HG02798 (cell line): ENCODE data around the gene RUFY1.
A peak's percentile ranks its signal among the peaks of the same experiment; 100 is the strongest.
"Not testable (repeated sequence)": the region's sequence is repeated elsewhere in the genome, so short reads cannot be mapped to it uniquely, and the experiment has no call there.

Experiments
- ATAC-seq: cut with Tn5 transposase; IDR thresholded peaks from one replicate; pipeline ENCODE4 v1.9.1; 2021; ENCODE audit warnings: mild to moderate bottlenecking; ENCODE audit not compliant: unreplicated experiment, poor library complexity

Gene RUFY1

DNA sequence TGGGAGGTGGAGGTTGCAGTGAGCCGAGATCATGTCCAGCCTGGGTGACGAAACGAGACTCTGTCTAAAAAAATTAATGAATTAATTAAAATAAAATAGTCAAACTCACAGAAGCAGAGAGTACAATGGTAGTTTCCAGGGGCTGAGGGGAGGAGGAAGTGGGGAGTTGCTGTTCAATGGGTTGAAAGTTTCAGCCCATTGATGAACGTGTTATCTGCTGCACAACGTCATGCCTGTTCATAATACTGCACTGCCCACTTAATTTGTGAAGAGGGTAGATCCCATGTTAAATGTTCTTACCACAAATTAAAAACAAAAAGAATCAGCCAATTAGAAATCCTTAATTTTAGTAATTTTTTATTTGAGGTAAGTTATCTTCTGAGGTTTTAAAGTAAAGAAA is 16.4 kb upstream of the RUFY1 start:
- ATAC-seq = no peak

DNA sequence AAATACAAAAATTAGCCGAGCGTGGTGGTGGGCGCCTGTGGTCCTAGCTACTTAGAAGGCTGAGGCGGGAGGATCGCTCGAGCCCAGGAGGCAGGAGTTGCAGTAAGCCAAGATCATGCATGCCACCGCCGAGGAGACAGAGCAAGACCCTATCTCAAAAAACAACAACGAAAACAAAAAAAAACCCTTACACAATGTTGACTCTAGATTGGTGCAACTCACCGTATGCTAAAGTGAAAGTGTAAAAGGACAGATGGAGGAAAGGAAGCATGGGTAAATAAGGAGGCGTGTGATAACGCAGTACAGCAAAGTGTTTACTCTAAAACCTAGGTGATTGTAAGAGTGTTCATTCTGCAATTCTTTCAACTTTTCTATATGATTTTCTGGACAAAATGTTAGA is 15.9 kb upstream of the RUFY1 start:
- ATAC-seq = peak; percentile 43

DNA sequence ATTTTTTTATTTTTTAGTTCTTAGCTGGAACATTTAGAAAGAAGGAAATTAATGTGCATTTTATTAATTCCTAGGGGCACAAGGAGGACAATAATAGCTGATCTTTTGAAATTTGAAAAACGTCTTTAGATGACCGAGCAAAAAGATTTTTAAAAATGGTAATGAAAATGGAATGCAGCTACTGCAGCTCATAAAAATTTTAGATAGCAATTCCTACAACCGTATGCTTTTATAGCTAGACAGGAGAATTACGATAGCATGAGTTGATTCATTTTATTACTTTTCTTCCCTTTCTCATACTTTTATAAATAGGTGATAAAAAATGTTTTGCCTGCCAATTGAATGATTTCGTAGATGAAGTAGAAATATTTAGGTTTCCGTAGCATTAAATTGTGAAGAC is 13.7 kb upstream of the RUFY1 start:
- ATAC-seq = no peak

DNA sequence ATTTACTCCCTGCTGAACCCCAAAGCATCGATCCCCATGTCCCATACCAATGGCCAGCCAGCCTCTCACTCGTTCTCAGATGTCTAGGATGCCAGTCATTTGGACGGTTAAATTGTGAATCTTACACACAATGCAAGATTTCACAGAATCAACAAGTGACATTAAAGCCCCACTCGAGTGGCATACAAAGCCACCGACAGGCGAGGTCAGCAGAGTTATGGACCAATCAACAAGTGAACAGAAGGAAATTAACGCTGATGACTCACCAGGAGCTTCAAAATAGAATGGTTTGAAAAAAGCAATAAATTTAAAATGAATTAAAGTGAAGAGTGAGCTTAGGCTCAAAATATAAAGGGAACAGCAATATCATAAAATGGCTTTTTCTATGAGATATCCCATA is 8.2 kb upstream of the RUFY1 start:
- ATAC-seq = no peak

DNA sequence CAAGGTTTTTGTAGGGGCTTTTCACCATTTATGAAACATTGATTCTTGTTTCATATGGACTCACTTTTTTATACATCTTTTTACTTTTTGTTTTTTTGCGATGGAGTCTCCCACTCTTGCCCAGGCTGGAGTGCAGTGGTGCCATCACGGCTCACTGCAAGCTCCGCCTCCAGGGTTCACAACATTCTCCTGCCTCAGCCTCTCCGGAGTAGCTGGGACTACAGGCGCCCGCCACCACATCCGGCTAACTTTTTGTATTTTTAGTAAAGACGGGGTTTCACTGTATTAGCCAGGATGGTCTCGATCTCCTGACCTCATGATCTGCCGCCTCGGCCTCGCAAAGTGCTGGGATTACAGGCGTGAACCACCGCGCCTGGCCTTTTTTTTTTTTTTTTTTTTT is 7.1 kb upstream of the RUFY1 start:
- not testable (repeated sequence) for ATAC-seq

DNA sequence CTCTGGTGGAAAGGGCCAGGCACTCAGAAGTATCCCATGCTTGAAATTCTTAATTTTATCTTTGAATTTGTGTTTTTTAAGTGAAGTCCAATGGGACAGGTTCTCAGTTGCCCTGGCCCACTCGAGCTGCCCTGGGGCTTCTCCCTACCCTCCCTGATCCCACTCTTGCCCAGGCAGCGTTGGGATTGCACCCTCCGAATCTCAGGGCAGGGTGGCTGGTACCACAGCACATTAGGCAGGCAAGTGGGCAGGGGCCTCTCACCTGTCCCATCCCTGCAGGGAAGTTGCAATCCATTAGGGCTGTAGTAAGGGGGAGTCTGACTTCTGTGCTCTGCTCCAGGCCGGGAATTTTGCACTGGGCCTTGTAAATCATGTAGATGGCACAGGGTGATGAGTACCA is 2.7 kb downstream of the RUFY1 start:
- no peak for ATAC-seq

DNA sequence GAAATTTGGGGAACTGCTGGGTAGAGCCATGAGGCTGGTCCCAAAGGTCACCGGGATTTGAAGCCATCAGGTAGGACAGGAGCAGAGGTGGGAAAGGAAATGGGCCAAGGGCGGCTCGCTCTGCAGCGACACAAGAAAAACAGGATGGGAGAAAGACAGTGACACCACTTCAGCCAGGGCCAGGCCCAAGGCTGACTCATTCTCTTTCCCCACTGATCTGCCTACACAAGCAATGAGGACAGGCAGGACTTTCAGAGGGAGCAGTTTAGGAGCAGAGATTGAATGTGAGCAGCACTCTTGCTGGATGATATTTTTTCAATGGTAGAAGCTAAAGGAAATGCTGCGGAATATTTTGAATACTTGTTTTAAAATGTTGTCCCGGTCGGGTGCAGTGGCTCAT is 3.5 kb downstream of the RUFY1 start:
- ATAC-seq = no peak

DNA sequence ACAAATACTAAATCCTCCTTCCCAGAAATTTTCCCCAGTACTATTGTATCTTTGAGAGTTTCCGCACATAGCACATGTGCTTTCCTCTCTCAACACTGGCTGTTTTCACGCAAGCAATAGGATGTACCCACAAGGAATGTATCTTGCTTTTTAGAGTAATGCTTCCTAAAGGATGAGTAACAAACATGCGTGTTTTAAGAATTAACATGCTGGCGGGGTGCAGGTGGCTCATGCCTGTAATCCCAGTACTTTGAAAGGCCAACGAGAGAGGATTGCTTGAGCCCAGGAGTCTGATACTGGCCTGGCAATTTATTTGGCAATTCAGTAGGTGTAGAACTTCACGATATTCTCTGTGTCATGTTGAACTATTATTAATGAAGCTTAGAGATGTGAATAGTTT is 4.6 kb downstream of the RUFY1 start:
- no peak for ATAC-seq

DNA sequence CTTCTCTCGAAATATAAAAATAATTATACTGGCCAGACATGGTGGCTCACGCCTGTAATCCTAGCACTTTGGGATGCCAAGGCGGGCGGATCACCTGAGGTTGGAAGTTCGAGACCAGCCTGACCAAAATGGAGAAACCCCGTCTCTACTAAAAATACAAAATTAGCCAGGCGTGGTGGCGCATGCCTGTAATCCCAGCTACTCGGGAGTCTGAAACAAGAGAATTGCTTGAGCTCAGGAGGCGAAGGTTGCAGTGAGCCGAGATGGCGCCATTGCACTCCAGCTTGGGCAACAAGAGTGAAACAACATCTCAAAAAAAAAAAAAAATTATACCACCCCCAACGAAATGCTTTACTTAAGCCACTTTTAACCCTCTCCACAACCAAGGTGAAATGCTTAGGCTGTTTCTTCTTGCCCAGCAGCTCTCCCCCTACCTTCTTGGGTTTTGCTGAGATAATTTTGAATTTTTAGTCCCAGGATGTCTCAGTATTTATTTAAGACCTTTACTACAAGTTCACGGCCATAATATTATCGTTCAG is 8.0 kb downstream of the RUFY1 start:
- not testable (repeated sequence) for ATAC-seq

DNA sequence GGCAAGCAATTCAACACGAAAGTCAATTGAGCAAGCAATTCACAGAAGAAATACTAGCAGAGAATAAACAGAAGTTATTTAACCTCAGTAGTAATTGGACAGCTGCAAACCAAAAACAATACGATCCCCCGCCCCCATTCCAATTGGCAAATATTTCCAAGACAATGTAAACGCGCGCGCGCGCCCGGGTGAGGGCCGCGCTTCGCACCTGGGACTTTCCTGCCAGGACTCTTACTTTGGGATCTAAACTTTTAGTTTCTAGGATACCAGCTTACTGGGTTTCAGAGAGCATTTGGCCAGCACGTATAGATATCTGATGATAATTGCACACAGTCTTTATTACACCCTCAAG is 8.6 kb downstream of the RUFY1 start:
- no peak for ATAC-seq

DNA sequence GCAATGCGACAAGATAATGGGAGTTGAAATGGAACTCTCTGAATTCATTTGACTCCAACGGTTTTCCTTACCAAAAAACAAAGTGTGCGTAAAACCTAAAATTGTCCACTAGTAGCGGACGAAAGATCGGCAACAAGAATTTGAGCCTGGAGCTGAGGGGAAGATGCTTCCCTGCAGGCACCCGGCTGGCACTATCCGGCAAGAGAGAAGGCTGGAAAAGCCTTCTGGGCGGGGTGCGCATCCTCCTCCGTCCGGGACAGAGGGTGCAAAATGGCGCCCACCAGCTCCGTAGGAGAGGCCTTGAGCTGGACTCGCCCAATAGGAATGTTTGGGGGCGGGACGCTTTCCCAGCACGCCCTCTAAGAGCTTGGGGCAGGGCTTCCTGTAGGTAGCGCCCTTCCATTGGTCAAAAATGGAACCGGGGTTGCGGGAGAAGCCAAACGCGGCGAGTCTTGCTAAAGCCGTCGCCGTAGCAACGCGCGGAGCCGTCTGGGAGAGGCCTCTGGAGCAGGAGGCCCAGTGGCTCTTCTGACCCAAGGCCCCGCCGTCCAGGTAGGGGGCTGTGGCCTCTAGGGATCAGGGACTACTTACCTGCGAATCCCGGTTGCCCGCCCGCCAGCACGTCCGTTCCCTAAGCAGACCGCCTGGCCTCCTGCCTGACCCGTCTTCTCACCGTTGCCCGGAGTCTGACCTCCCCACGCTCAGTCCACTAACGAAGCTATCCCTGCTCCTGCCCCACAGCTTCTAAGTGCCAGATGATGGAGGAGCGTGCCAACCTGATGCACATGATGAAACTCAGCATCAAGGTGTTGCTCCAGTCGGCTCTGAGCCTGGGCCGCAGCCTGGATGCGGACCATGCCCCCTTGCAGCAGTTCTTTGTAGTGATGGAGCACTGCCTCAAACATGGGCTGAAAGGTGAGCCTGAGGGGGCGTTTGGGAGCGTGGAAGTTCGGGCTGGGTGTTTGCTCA is 9.2 kb downstream of the RUFY1 start:
- ATAC-seq = peak; percentile 99

DNA sequence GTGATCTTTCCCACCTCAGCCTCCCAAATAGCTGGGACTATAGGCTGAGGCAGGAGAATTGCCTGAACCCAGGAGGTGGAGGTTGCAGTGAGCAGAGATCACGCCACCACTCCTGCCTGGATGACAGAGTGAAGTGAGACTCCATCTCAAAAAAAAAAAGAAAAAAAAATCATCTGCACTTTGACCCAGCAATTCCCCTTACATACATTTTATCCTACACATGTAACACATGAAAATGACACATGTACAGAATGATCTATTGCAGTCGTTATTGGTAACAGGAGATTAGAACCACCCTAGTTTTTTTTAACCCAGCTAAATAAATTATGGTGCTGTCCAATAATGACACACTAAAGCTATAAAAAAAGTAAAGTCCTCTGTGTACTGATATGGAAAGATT is 14.2 kb downstream of the RUFY1 start:
- ATAC-seq = no peak

DNA sequence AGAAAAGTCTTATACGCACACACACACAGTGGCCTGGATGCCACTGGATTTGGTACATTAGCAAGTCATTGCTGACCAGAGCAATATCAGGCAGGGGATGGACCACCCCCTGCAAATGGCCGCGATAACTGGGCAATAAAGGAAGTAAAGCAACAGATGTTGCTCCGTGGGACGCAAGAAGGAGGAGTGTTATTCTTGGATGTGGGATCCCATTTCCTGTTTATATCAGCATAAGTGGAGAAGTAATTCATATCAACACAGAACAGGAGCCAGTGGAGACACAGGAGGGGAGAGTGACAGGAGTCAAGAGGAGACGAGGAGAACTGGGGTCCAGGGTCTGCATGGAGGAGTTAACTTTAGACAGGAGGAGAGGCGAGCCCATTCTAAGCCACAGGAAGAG is 18.4 kb downstream of the RUFY1 start:
- no peak for ATAC-seq

DNA sequence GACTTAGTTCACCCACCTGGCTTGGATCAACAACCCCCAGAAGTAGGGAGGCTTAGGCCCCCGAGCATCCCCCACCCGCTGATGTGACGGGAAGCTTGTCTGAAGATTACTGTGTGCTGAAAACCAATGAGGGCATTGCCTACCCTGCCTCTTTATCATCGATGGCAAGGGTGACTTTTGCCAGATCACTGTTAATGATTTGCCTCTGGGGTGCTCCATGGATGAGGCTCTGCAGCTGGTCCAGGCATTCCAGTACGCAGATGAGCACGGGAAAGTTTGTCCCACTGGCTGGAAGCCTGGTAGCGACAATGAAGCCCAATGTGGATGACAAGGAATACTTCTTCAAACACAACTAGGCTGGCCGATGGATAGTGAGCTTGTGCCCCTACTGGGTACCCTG is 22.0 kb downstream of the RUFY1 start:
- ATAC-seq = no peak

DNA sequence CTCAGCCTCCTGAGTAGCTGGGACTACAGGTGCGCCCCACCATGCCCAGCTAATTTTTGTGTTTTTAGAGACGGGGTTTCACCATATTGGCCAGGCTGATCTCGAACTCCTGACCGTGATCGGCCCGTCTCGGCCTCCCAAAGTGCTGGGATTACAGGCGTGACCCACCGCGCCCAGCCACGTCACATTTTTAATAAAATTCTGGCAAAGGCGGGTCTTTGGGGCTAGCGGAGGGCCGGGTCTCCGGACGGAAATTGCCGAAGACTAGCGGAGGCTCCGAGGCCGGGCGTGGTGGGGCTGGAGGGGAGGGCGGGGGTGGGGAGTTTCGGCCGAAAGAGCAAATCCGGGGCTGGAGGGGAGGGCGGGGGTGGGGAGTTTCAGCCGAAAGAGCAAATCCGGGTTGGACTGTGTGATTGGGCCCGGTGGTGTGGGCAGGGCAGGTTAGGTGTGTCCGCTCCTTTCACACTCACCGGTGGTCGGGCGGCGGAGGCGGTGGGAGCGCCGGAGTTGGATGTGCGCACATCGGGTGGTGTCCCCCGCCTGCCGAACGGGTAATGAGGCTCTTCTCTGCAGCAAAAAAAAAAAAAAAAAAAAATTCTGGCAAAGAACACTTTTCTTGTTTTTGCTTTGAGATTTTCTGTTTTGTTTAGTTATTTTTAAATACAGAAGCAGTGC is 27.1 kb downstream of the RUFY1 start:
- no peak for ATAC-seq

DNA sequence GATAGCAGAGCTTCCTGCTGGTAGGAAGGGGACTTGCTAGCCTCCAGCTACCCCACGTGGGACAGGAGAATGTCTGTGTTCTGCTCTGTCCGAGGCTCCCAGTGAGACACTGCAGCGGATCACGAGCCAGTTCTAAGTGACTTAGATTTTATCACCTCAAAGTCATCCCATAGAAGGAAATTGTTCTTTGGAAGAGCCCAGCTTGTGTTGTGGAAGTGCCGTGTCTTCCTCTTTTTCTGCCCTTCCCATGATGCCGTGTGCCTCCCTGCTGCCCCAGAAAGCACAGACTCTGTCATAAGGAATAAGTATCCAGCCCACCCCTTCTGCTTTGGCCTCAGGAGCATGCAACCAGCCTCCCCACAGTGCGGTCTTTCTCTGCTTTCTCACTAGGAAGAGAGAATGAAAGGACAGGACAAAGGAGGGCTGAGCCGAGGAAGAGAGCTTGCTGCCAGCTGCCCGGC is 35.6 kb downstream of the RUFY1 start:
- ATAC-seq = no peak

DNA sequence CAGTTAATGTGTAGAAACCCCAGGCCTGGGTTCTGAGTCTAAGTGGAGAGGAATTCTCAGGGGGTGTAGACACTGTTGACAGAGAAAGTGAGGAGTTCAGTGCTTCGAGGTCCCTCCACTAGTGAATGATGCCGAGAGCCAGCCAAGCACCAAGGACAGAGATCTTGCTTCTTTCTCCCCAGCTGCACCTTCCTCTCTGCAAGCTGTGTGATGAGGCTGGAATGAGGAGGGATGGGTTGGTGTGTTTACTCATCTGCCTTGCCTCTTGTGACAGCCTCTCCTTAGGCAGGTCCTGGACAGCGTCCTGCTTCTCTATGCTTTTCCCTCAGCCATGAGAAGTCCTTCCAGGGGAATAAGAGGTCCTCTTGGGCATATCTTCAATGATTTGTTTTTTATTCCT is 37.8 kb downstream of the RUFY1 start:
- ATAC-seq = no peak

DNA sequence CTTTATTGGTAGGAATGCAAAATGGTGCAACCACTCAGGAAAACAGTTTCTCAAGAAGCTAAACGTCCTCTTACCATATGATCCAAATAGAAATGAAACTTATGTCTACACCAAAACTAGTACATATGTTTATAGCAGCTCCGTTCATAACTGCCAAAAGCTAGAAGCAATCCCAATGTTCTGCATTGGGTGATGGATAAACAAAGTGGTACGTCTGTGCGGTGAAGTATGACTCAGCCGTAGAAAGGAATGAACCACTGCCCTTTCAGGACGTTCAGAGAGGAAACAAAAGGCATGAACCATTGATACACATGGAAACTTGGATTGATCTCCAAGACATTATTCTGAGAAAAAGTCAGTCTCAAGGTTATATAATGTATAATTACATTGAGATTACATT is 45.6 kb downstream of the RUFY1 start:
- ATAC-seq = no peak

DNA sequence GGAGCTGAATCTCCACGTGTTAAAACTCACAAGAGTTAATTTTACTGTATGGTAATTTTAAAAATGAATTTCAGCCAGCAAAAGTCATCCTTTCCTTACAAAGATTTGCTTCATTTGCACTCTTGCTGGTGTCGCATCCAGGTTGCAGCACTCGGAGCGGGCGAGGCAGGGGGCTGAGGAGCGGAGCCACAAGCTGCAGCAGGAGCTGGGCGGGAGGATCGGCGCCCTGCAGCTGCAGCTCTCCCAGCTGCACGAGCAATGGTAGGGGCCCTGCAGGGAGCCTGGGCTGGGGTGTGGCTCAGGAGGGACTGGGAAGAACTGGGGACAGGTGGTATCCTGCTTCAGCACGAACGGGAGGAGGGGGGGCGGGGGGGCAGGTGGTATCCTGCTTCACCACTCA is 46.1 kb downstream of the RUFY1 start:
- no peak for ATAC-seq

DNA sequence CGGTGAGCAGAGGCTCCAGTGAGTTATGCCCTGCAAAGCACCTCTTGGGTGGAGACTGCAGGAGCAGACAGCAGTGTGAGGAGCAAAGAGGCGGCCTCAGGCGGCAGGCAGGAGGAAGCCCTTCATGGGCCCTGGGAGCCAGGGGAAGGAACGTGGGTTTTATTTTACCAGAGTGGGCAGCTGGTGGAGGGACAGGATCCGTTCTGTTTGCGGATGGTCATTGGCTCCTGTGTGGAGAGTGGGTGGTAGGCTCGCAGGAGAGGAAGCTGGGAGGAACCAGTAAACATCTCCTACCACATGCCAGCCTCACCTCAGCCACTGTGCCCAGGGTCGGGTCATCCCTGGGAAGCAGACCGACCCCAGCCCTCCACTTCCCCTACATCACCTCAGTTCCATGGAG is 48.7 kb downstream of the RUFY1 start:
- no peak for ATAC-seq

DNA sequence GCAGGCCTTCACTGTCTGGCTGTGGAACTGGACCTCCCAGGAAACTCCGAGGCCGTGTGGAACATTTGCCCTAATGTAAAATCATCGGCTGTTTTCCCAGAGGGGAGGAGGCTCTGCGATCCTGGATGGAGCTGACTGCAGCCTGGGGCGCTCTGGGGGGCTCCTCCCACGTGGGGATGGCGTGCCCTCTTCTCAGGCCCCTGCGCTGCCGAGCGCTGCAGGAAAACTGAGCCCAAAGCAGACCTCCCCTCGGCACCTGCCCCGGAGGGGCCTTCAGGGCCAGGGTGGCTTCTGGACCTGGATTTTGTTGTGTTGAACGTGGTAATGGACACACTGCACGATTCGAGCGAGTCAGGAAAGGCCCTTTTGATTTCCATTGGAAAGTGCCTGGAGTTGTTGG is 49.2 kb downstream of the RUFY1 start:
- ATAC-seq = no peak
